NT2/D1 (cell line): ENCODE results near the gene RING1.

ENCODE experiments used
- DNase-seq: peaks from one replicate; pipeline ENCODE4 v3.0.0-alpha.2; 2011; ENCODE audit warnings: low read depth, low spot score
- H3K27me3 ChIP-seq: 2 replicates; pipeline ENCODE4 v1.6.0; 2011; ENCODE audit warnings: mild to moderate bottlenecking; ENCODE audit not compliant: insufficient read length, insufficient read depth
- H3K36me3 ChIP-seq: 2 replicates; pipeline ENCODE4 v1.6.1; 2011; ENCODE audit warnings: mild to moderate bottlenecking, low read length, mixed read lengths; ENCODE audit not compliant: insufficient read depth, insufficient read length
- H3K4me1 ChIP-seq: 2 replicates; pipeline ENCODE4 v1.5.1; 2011; ENCODE audit not compliant: insufficient read depth, insufficient read length
- H3K4me3 ChIP-seq: 2 replicates; pipeline ENCODE4 v1.5.1; 2011; ENCODE audit warnings: low read depth; ENCODE audit not compliant: insufficient read length
- H3K9ac ChIP-seq: 2 replicates; pipeline ENCODE4 v1.6.0; 2011; ENCODE audit warnings: low read depth; ENCODE audit not compliant: insufficient read length
- H3K9me3 ChIP-seq: 2 replicates; pipeline ENCODE4 v1.5.1; 2011; ENCODE audit warnings: mild to moderate bottlenecking, low read length; ENCODE audit not compliant: insufficient read depth
- SUZ12 ChIP-seq: IDR thresholded peaks from 2 replicates; pipeline ENCODE4 v1.6.1; 2011; ENCODE audit not compliant: insufficient read length, insufficient read depth; ENCODE audit errors: extremely low read depth
- YY1 ChIP-seq: IDR thresholded peaks from 2 replicates; pipeline ENCODE4 v1.6.1; 2011; ENCODE audit not compliant: insufficient read length, insufficient read depth
- ZNF274 ChIP-seq: IDR thresholded peaks from 2 replicates; pipeline ENCODE4 v1.6.1; 2011; ENCODE audit warnings: mild to moderate bottlenecking, low read depth, low read length

RING1 gene

DNA sequence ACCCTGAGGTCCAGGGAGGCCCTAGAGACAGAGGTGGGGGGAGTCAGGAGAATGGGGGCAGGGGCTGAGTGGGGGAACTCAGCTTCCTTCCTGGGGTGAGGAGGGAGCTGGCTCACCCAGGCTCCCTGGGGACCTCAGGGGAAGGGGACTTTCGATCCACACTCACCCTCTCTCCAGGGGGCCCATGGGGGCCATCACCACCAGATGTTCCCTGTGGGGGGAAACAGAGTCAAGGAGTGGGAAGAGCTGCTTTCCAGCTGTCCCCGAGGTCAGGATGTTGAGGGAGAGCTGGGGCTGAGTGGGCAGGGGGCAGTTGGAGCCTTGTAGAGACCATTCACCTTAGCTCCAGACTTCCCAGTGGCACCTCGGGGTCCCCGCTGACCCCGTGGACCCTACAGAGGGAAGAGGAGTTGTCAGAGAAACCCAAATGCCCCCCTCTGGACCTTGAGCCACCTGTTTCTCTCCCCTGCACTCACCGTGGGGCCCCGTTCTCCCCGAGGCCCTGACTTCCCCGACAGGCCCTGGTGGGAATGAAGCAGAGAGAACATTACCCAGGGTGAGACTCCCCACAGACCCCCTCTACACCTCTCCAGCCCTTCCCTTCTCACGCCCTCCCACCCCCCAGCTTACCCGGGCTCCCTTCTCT lies 34.6 kb upstream of the RING1 start:
- no peak for TF ChIP-seq YY1
- no peak for TF ChIP-seq ZNF274
- no peak for TF ChIP-seq SUZ12
- Histone ChIP-seq H3K4me3 (no peak overlapping the region), H3K4me1 (no peaks in the 10 kb centered on the region), H3K27me3 (no peaks in the 10 kb centered on the region), H3K9me3 (no peaks in the 10 kb centered on the region), H3K36me3 (no peaks in the 10 kb centered on the region), H3K9ac (no peak overlapping the region)
- no peak for DNase-seq

DNA sequence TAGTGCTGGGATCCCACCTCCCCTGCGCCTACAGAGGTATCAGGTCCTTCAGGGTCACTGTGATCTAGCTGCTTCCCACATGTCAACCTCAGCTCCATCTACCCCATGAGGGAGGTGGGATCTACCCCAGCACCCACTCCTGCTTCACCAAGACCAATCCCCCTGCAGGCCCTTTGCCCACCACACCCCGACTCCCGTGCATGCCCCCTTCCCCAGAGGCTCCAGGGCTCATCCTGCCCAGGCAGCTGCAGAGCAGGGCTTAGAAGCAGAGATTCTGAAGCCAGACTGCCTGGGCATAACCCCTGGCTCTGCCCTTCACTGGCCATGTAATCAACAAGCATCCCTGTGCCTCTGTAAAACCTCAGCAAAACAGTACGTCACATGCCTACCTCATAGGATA lies 33.5 kb upstream of the RING1 start:
- Histone ChIP-seq H3K9me3 (no peaks in the 10 kb centered on the region), H3K4me3 (no peak overlapping the region), H3K9ac (no peak overlapping the region), H3K36me3 (no peaks in the 10 kb centered on the region), H3K4me1 (no peaks in the 10 kb centered on the region), H3K27me3 (no peaks in the 10 kb centered on the region)
- TF ChIP-seq ZNF274 = no peak
- no peak for TF ChIP-seq YY1
- TF ChIP-seq SUZ12 = no peak
- DNase-seq = no peak

DNA sequence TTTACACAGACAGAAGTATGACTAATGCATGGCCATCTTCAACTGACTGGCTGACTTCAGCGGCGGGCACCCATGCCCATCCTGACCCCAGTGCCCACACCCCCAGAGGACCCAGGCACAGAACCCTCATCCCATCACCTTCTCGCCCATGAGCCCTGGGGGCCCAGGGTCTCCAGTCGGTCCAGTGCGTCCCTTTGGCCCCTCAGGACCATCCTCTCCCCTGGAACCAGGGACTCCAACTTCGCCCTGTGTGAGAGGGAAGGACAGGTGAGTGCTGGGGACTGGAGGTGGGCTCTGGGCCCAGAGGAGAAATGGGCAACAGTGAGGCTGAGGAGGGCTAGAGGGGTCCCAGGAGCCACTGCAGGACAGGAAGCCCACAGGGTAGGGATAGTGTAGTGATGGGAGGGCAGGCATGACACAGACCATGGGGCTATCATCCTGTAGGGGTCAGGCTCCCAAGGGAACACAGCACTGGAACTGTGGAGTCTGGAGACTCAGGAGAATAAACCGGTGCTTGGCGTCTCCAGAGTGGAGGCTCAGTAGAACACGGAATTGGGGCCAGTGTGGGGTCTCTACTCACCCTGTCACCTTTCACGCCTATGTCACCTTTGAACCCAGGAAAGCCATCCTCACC lies 32.7 kb upstream of the RING1 start:
- H3K4me3 ChIP-seq = no peak overlapping the region
- no peak for DNase-seq
- H3K27me3 ChIP-seq = no peaks in the 10 kb centered on the region
- H3K9me3 ChIP-seq = no peaks in the 10 kb centered on the region
- H3K36me3 ChIP-seq = no peaks in the 10 kb centered on the region
- TF ChIP-seq ZNF274 (no peak), YY1 (no peak), SUZ12 (no peak)
- H3K4me1 ChIP-seq = no peaks in the 10 kb centered on the region
- H3K9ac ChIP-seq = no peak overlapping the region

DNA sequence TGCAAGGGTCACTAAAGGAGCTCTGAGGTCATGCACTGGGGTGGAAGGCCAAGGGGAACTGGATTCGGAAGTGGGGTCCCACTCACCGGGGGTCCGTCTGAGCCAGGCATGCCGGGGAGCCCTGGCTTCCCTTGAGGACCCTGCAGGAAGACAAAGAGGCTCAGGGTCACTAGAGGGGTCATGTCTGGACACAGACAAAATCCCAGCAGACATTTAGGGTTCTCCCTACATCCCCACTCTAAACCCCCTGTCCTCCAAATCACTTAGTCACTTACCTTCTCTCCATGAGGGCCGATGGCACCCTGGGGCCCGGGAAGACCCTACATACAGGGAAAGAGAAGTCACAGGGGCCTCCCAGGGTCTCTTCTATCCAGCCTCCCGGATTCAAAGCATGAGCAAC lies 31.4 kb upstream of the RING1 start:
- no peak for DNase-seq
- TF ChIP-seq SUZ12 (no peak), YY1 (no peak), ZNF274 (no peak)
- H3K36me3 ChIP-seq = no peaks in the 10 kb centered on the region
- no peak overlapping the region for H3K9ac ChIP-seq
- no peaks in the 10 kb centered on the region for H3K4me1 ChIP-seq
- H3K9me3 ChIP-seq = no peaks in the 10 kb centered on the region
- no peak overlapping the region for H3K4me3 ChIP-seq
- no peaks in the 10 kb centered on the region for H3K27me3 ChIP-seq

DNA sequence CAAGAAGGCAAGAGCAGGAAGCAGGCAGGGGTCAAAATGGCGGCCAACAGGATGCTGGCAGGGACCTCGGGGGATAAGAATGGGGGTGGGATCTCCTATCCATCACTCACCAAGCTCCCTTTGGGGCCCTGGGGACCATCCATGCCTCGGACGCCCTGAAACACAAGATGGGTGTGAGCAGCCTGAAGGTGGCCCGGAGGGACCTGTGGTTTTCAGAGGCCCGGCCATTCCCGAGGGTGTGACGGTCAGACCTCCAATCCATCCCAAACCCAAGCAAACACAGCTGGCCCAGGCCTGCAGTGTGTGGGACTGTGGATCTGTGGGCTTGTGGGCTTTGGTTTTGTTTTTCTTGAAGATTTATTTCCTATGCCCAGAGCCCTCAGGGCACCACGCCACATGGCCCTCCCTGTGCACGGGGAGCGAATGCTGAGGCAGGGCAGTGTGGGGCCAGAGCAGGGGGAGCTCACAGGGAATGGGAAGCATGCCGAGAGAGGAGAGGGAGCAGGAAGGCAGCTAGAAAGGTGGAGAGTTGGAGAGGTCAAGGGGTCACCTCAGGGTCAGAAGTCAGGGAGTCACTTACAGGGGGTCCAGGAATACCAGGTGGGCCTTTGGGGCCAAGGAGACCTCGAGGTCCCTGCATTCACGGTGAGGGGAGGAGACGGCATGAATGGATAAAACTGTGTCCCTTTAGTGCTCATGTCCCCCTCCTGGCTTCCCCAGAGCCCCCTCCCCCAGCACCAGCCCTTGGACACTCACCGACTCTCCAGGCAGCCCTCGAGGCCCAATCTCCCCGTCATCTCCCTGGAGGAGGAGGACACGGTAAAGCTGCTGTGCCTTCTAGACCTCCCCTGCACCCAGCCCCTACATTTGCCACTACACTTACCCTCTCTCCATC lies 30.5 kb upstream of the RING1 start:
- no peak overlapping the region for H3K9ac ChIP-seq
- H3K4me1 ChIP-seq = no peaks in the 10 kb centered on the region
- H3K4me3 ChIP-seq = no peak overlapping the region
- no peaks in the 10 kb centered on the region for H3K9me3 ChIP-seq
- no peaks in the 10 kb centered on the region for H3K36me3 ChIP-seq
- DNase-seq = no peak
- TF ChIP-seq ZNF274 (no peak), SUZ12 (no peak), YY1 (no peak)
- H3K27me3 ChIP-seq = no peaks in the 10 kb centered on the region

DNA sequence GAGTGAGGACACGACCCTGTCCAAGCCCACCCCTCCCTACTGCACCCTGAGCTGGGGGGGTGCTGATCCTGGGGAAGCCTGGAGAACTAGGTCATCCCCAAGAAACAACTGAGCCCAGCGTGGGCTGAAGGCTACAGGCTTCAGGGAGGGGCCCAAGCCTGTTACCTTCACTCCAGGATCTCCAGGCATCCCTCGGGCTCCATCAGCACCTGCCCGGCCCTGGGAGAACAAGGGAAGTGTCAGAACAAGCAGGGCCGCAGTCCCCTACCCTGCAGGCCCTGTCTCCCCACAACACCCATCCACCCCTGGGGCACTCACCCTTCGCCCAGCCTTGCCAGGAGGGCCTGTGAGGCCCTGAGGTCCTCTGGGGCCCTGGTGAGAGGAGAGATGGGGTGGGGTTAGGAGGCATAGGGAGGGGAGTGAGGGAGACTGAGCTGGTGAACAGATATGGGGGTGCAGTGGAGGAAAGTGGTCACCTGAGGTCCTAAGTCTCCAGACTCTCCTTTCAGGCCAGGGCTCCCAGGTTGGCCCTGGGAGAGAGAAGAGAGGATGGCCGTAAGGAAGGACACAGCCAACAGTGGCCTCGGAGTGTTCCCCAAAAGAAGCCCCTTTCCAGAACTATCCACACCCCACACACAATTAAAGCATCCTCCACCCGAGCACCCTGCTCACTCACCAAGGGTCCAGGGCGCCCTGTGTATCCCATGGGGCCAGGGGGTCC lies 29.4 kb upstream of the RING1 start:
- no peak for TF ChIP-seq YY1
- no peak for TF ChIP-seq ZNF274
- TF ChIP-seq SUZ12 = no peak
- no peaks in the 10 kb centered on the region for H3K36me3 ChIP-seq
- no peak overlapping the region for H3K4me3 ChIP-seq
- no peaks in the 10 kb centered on the region for H3K9me3 ChIP-seq
- no peak overlapping the region for H3K9ac ChIP-seq
- no peaks in the 10 kb centered on the region for H3K4me1 ChIP-seq
- H3K27me3 ChIP-seq = no peaks in the 10 kb centered on the region
- no peak for DNase-seq

DNA sequence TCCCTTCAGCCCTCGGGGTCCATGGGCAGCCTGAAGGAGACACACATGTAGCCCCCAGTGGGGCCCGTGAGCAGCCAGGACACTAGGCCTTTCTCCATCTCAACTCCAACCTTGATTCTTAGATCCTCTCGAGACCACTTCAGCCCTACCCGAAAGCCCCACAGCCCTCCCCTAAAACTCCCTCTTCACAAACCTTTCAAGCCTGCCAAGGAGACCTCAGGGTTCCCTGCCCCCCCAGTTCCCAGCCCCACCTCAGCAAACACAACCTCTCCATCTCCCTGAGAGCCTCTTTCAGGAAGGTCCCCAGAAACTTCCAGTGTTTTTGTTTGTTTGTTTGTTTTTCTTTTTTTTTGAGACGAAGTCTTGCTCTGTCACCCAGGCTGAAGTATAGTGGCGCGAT lies 27.2 kb upstream of the RING1 start:
- Histone ChIP-seq H3K27me3 (no peaks in the 10 kb centered on the region), H3K4me3 (no peak overlapping the region), H3K36me3 (no peaks in the 10 kb centered on the region), H3K9ac (no peak overlapping the region), H3K9me3 (no peaks in the 10 kb centered on the region), H3K4me1 (no peaks in the 10 kb centered on the region)
- DNase-seq = no peak
- no peak for TF ChIP-seq SUZ12
- TF ChIP-seq ZNF274 = no peak
- no peak for TF ChIP-seq YY1
